HEK293 (cell line): ENCODE results near the gene MOCS3.

Experiments
- ZNF416 ChIP-seq: fragments of 450-650 bp; formaldehyde crosslinking; IDR thresholded peaks from 2 replicates; pipeline ENCODE4 v1.5.1; 2016; ENCODE audit warnings: missing biosample characterization, missing genetic modification characterization
- TF ChIP-seq, protein P1 (sequence below): fragments of 450-650 bp; formaldehyde crosslinking; IDR thresholded peaks from 2 replicates; pipeline ENCODE4 v1.5.1; 2016; ENCODE audit warnings: missing biosample characterization, missing genetic modification characterization

DNA sequence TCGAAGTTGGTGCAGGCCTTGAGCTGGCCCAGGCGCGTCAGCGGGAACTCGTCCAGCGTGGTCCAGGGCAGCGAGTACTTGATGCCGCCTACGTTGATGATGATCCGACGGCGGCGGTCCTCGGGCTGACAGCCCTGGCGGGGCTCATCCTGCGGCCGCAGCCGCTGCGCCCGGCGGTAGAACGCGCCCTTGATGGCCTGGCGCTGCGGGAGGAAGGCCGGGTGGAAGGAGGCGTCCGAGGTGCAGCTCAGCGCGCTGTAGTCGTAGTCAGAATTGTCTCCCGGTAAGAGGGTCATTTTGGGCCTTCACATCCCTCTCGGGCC lies 51.4 kb downstream of the MOCS3 start:
- TF ChIP-seq, protein P1, sequence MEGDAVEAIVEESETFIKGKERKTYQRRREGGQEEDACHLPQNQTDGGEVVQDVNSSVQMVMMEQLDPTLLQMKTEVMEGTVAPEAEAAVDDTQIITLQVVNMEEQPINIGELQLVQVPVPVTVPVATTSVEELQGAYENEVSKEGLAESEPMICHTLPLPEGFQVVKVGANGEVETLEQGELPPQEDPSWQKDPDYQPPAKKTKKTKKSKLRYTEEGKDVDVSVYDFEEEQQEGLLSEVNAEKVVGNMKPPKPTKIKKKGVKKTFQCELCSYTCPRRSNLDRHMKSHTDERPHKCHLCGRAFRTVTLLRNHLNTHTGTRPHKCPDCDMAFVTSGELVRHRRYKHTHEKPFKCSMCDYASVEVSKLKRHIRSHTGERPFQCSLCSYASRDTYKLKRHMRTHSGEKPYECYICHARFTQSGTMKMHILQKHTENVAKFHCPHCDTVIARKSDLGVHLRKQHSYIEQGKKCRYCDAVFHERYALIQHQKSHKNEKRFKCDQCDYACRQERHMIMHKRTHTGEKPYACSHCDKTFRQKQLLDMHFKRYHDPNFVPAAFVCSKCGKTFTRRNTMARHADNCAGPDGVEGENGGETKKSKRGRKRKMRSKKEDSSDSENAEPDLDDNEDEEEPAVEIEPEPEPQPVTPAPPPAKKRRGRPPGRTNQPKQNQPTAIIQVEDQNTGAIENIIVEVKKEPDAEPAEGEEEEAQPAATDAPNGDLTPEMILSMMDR (tag by site-specific recombination), result no peak
- no peak for TF ChIP-seq ZNF416 (tag by site-specific recombination)
